K562 (cell line): ENCODE data around the gene CLEC4A. TPM values are rescaled to one million over a fixed set of nuclear protein-coding genes. Genes with fewer than 3 reads are reported as not detected.

Experiments
- ATAC-seq: fragments of 200-7000 bp; cut with Tn5 transposase; 3 replicates; pipeline ENCODE4 v1.9.1; 2020; ENCODE audit warnings: moderate library complexity
- BruUV-seq: library from RNA; stranded (reverse); fragments of 400-500 nt; replicated peaks from 2 replicates; lab custom pipeline; 2021; lab: Mats Ljungman, UMichigan
- CTCF ChIA-PET: fragments of 300-600 bp; formaldehyde crosslinking; extraction: SDS; loops from one replicate; lab custom pipeline; 2021; ENCODE audit warnings: low intra/inter-chr PET ratio; lab: Yijun Ruan, JAX
- POLR2A ChIA-PET: fragments of 300-600, 350-650 bp; sonication (Branson Sonifier 250); formaldehyde crosslinking; extraction: SDS; loops from one replicate; lab custom pipeline; 2021; ENCODE audit warnings: antibody characterized with exemption, inconsistent platforms; lab: Yijun Ruan, JAX
- DNase-seq, 4 experiments: peaks; one replicate each; pipeline versions ENCODE4 v3.0.0 to v3.0.0-alpha.2; 2011 to 2018; ENCODE audit warnings: low spot score in 3 of 4, mixed read lengths in 3 of 4; ENCODE audit errors: extremely low read depth in 1 of 4
- FAIRE-seq: peaks from 2 replicates; lab custom pipeline; 2011; peaks lifted over from hg19 to GRCh38; lab: Jason Lieb, UNC
- H2AFZ ChIP-seq: 2 replicates; pipeline ENCODE4 v1.6.0; 2011; ENCODE audit warnings: low read depth, low read length, control low read depth, inconsistent platforms
- H3K27ac ChIP-seq: fragments of 200-600 bp; 3 replicates; pipeline ENCODE4 v1.8.0; 2011; ENCODE audit warnings: low read depth, mild to moderate bottlenecking, control low read depth, inconsistent platforms, low read length, moderate library complexity, mixed read lengths; ENCODE audit errors: extremely low read depth
- H3K27me3 ChIP-seq, 2 experiments: fragments of 300-600 bp in 1 of 2; 2 replicates in 1 of 2; 3 replicates in 1 of 2; pipeline versions ENCODE4 v1.6.0 to v1.8.0; 2011; ENCODE audit warnings: inconsistent platforms in 2 of 2, low read length in 2 of 2, mild to moderate bottlenecking in 1 of 2, mixed read lengths in 1 of 2, moderate library complexity in 1 of 2; ENCODE audit not compliant: control insufficient read depth in 2 of 2, insufficient read depth in 2 of 2
- H3K36me3 ChIP-seq: fragments of 300-600 bp; 3 replicates; pipeline ENCODE4 v1.8.0; 2011; ENCODE audit warnings: mild to moderate bottlenecking, low read length, inconsistent platforms; ENCODE audit not compliant: control insufficient read depth, insufficient read depth
- H3K4me1 ChIP-seq, 2 experiments: fragments of 200-600 bp in 1 of 2; replicated peaks in 1 of 2; 2 replicates in 1 of 2; 3 replicates in 1 of 2; pipeline versions ENCODE4 v1.5.1 to v1.8.0; 2011; ENCODE audit warnings: inconsistent platforms in 2 of 2, low read length in 2 of 2, mild to moderate bottlenecking in 1 of 2, mixed read lengths in 1 of 2, moderate library complexity in 1 of 2; ENCODE audit not compliant: control insufficient read depth in 2 of 2, insufficient read depth in 2 of 2
- H3K4me2 ChIP-seq: 2 replicates; pipeline ENCODE4 v1.6.1; 2011; ENCODE audit warnings: low read length, control low read depth, inconsistent platforms, mixed read lengths; ENCODE audit not compliant: insufficient read depth
- H3K4me3 ChIP-seq: fragments of 200-600 bp; sonication (generic), shearing (Covaris generic); 2 replicates; pipeline ENCODE4 v1.5.1; 2016; ENCODE audit warnings: control low read depth, inconsistent platforms
- H3K79me2 ChIP-seq: fragments of 200-600 bp; 3 replicates; pipeline ENCODE4 v1.8.0; 2011; ENCODE audit warnings: low read length, inconsistent platforms; ENCODE audit not compliant: control insufficient read depth, insufficient read depth
- H3K9ac ChIP-seq, 2 experiments: 2 replicates each; pipeline versions ENCODE4 v1.6.0 to v1.6.1; 2011; ENCODE audit warnings: low read depth in 2 of 2, low read length in 2 of 2, control low read depth in 1 of 2, inconsistent platforms in 1 of 2, mild to moderate bottlenecking in 1 of 2, mixed read lengths in 1 of 2; ENCODE audit not compliant: insufficient read depth in 1 of 2
- H3K9me1 ChIP-seq: one replicate; pipeline ENCODE4 v1.6.0; 2011; ENCODE audit warnings: inconsistent platforms, mild to moderate bottlenecking, low read length, moderate library complexity; ENCODE audit not compliant: control insufficient read depth, insufficient read depth
- H3K9me3 ChIP-seq: replicated peaks from 2 replicates; pipeline ENCODE4 v1.5.1; 2011; ENCODE audit warnings: low read depth, low read length, inconsistent platforms; ENCODE audit not compliant: control insufficient read depth, insufficient read depth
- H4K20me1 ChIP-seq: replicated peaks from 2 replicates; pipeline ENCODE4 v1.6.1; 2011; ENCODE audit warnings: low read length, inconsistent platforms, mixed read lengths; ENCODE audit not compliant: control insufficient read depth, insufficient read depth
- CBX2 ChIP-seq: fragments of 200-600 bp; sonication (generic); IDR thresholded peaks from one replicate; pipeline ENCODE4 v1.6.1; 2012; ENCODE audit warnings: mild to moderate bottlenecking, low read length, inconsistent platforms; ENCODE audit not compliant: insufficient read depth, poor library complexity, severe bottlenecking
- CSDE1 ChIP-seq, 2 experiments: fragments of 450-650 bp; IDR thresholded peaks; 2 replicates each; pipeline ENCODE4 v1.6.1; 2016; ENCODE audit warnings: mild to moderate bottlenecking in 1 of 2
- DDX20 ChIP-seq: fragments of 450-650 bp; IDR thresholded peaks from 2 replicates; pipeline ENCODE4 v1.6.1; 2016; ENCODE audit warnings: missing genetic modification characterization, low read depth, mild to moderate bottlenecking, missing compliant biosample characterization, moderate library complexity
- KLF10 ChIP-seq: fragments of 250-450 bp; sonication (Bioruptor Pico); IDR thresholded peaks from 2 replicates; pipeline ENCODE4 v1.6.1; 2021; ENCODE audit warnings: matching md5 sums
- NELFE ChIP-seq: IDR thresholded peaks from 2 replicates; pipeline ENCODE4 v1.6.1; 2011; ENCODE audit warnings: mild to moderate bottlenecking; ENCODE audit not compliant: insufficient read depth, insufficient read length
- RFX5 ChIP-seq: IDR thresholded peaks from 2 replicates; pipeline ENCODE4 v1.6.1; 2011; ENCODE audit warnings: low read depth, mild to moderate bottlenecking, improper control_type of control experiment, low read length
- SREBF1 ChIP-seq: fragments of 150-350 bp; IDR thresholded peaks from 2 replicates; pipeline ENCODE4 v1.6.1; 2014; ENCODE audit warnings: antibody characterized with exemption, low read depth, low read length, borderline replicate concordance
- TARDBP ChIP-seq: fragments of 450-650 bp; IDR thresholded peaks from 2 replicates; pipeline ENCODE4 v1.6.1; 2016
- ZNF253 ChIP-seq: fragments of 250-450 bp; sonication (Bioruptor Pico); conservative IDR thresholded peaks from 2 replicates; pipeline ENCODE4 v1.6.1; 2021; ENCODE audit warnings: mild to moderate bottlenecking
- ZNF79 ChIP-seq: fragments of 250-450 bp; sonication (Bioruptor Pico); IDR thresholded peaks from 2 replicates; pipeline ENCODE4 v1.4.0; 2020; ENCODE audit warnings: low read depth, mild to moderate bottlenecking, moderate library complexity
- WGBS: fragments of 100-300 bp; shearing (Covaris generic); methylation state at CpG from one replicate; pipeline ENCODE4 v1.1.6; 2016; ENCODE audit warnings: low coverage, mixed read lengths; ENCODE audit not compliant: insufficient coverage; ENCODE audit errors: missing lambda C conversion rate; 5-methylcytosine and 5-hydroxymethylcytosine counted together
- in situ Hi-C: fragments of 300-500 bp; cut with MboI; formaldehyde crosslinking; loops from 4 replicates; pipeline ENCODE4 v1.15.0; 2018; ENCODE audit warnings: inconsistent platforms, mixed read lengths
- intact Hi-C: fragments of 100-400 bp; cut with micrococcal nuclease; formaldehyde crosslinking; loops from 2 replicates; pipeline ENCODE4 v1.14.2; 2022
- polyA plus RNA-seq, 8 experiments: library from polyadenylated mRNA; depleted of rRNA in 4 of 8; stranded (reverse) in 5 of 8; unstranded in 3 of 8; fragments of >200 nt; fragmentation: Nextera tagmentation in 2 of 8; fragmentation: Illumina TruSeq in 1 of 8; extraction: Ambion mirVana in 2 of 8; extraction: Trizol in 1 of 8; gene quantifications; 2 replicates each; pipeline versions ENCODE4 v1.2.1 to v1.2.3, GENCODE V29; 2011 to 2014; ENCODE audit warnings: inconsistent platforms in 1 of 8, missing spikeins in 1 of 8
- total RNA-seq, 7 experiments: library from RNA; depleted of rRNA in 6 of 7; stranded (reverse); fragments of >200 nt in 6 of 7; fragmentation: Illumina TruSeq in 2 of 7; extraction: Trizol in 2 of 7; gene quantifications; 2 replicates each; pipeline versions ENCODE4 v1.2.1 to v1.2.3, GENCODE V29; 2011 to 2021; ENCODE audit warnings: low replicate concordance in 1 of 7
- TF ChIP-seq, protein P1 (sequence below): sonication (generic); formaldehyde crosslinking; IDR thresholded peaks from 2 replicates; pipeline ENCODE4 v1.8.1; 2023; ENCODE audit warnings: mild to moderate bottlenecking, missing genetic modification reagents, moderate library complexity
- TF ChIP-seq, protein P2 (sequence below), 3 experiments: fragments of 200-800 bp in 1 of 3; sonication (Bioruptor generic) in 1 of 3; sonication (generic) in 1 of 3; formaldehyde crosslinking in 1 of 3; IDR thresholded peaks; 2 replicates each; pipeline versions ENCODE4 v1.6.1 to v1.8.0; 2016 to 2022; ENCODE audit warnings: mild to moderate bottlenecking in 2 of 3, missing compliant biosample characterization in 2 of 3, missing genetic modification characterization in 2 of 3, missing genetic modification reagents in 1 of 3

Gene CLEC4A
- total and polyA plus RNA-seq, 9 of the 15 experiments (the other 6 are each of a cell fraction or from before 2014, with no cell fraction given): 0.06 to 0.27 (median 0.18) TPM; not detected in 5

DNA sequence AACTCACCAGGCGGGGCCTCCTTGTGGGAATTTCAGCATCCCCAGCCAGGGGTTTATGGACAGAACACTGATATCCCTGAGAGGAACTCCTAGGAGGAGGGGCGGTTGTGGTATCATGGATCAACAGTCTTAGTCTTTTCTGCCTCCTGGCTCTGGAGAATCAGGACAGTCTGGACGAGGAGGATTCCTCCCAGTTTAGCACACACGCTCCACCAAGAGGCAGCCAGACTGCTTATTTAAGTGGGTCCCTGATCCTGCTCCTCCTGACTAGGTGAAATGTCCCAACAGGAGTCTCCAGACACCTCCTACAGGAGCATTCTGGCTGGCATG is 23.0 kb downstream of the CLEC4A start:
- H3K36me3 ChIP-seq: no peaks in the 10 kb centered on the region
- WGBS: 10% methylated on average over 4 of the region's 4 CpGs
- intact Hi-C loops: no loop called here
- FAIRE-seq (no peak), DNase-seq (no peak), ATAC-seq (no peak)
- no TSS peak for BruUV-seq
- H3K9me1 ChIP-seq: no peaks in the 10 kb centered on the region
- no peaks in the 10 kb centered on the region for H3K9me3 ChIP-seq
- no peak for TF ChIP-seq TARDBP
- no peak for TF ChIP-seq NELFE
- TF ChIP-seq RFX5: no peak
- no peak for TF ChIP-seq SREBF1
- no peak for TF ChIP-seq ZNF79 (CRISPR knock-in tag)
- TF ChIP-seq DDX20: no peak
- TF ChIP-seq KLF10: no peak
- TF ChIP-seq CSDE1 (IDR thresholded peaks at IDR 0.05): no peak
- TF ChIP-seq ZNF253 (CRISPR knock-in tag): no peak
- TF ChIP-seq CBX2: no peak
- TF ChIP-seq, protein P1, sequence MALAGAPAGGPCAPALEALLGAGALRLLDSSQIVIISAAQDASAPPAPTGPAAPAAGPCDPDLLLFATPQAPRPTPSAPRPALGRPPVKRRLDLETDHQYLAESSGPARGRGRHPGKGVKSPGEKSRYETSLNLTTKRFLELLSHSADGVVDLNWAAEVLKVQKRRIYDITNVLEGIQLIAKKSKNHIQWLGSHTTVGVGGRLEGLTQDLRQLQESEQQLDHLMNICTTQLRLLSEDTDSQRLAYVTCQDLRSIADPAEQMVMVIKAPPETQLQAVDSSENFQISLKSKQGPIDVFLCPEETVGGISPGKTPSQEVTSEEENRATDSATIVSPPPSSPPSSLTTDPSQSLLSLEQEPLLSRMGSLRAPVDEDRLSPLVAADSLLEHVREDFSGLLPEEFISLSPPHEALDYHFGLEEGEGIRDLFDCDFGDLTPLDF: no peak
- TF ChIP-seq, protein P2, sequence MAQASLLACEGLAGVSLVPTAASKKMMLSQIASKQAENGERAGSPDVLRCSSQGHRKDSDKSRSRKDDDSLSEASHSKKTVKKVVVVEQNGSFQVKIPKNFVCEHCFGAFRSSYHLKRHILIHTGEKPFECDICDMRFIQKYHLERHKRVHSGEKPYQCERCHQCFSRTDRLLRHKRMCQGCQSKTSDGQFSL (CRISPR knock-in tag; IDR thresholded peaks at IDR 0.05): no peak
- TF ChIP-seq, protein P2 (tag; IDR thresholded peaks at IDR 0.05): no peak
- ChIA-PET POLR2A (no interaction called here), CTCF (no interaction called here)
- no peak overlapping the region for H3K4me3 ChIP-seq
- no peaks in the 10 kb centered on the region for H4K20me1 ChIP-seq
- H3K79me2 ChIP-seq: no peaks in the 10 kb centered on the region
- peaks cover 3 to 13% of the 10 kb centered on the region in 2 experiments; a peak in 2 of 5 replicates for H3K27me3 ChIP-seq
- in situ Hi-C loops: no loop called here
- 0 out of 2 replicates have a peak overlapping the region, but pooled peaks have one; percentile 4 for H2AFZ ChIP-seq
- H3K27ac ChIP-seq: no peak overlapping the region
- H3K9ac ChIP-seq: no peak overlapping the region
- H3K4me1 ChIP-seq: no peaks in the 10 kb centered on the region; a peak in 1 of 5 replicates
- H3K4me2 ChIP-seq: no peak overlapping the region
